Measurements from ENCODE around the gene PIM1.
"Not testable (repeated sequence)": the region's sequence is repeated elsewhere in the genome, so short reads cannot be mapped to it uniquely, and the experiment has no call there.

The PIM1 gene

DNA sequence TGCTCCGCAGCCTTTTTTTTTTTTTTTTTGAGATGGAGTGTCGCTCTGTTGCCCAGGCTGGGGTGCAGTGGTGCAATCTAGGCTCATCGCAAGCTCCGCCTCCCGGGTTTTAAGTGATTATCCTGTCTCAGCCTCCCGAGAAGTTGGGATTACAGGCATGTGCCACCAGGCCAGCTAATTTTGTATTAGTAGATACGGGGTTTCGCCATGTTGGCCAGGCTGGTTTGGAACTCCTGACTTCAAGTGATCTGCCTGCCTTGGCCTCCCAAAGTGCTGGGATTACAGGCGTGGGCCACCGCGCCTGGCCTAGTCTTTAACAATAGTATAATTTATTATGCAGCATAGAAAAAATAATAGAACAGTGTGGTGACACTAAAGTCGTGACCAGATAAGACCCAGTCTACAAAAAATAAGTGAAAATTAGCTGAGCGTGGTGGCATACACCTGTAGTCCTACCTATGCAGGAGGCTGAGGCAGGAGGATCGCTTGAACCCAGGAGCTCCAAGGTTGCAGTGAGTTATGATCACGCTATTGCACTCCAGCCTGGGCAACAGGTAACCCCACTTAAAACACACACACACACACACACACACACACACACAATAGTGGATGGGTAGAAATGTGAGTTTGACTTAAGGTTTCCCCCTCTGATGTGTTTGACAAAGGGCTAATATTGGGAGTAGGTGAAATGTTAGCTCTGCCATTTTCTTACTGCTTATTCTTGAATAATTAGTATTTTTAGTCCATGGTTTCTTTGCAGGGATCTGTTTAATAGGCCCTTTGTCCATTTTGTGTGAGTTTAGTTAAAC, 6.5 kb downstream of the PIM1 start:
- DNase-seq: no peak
- Mint-ChIP-seq H3K4me3 (no peak overlapping the region), H3K36me3 (ENCODE audit: low read depth) (peaks cover 26% of the 10 kb centered on the region), H3K4me1 (peaks cover 21% of the 10 kb centered on the region), H3K27me3 (ENCODE audit: low read depth, poor library complexity) (peaks cover 7% of the 10 kb centered on the region), H3K27ac (no peak overlapping the region), H3K9me3 (no peaks in the 10 kb centered on the region)
- TF ChIP-seq, protein P1, sequence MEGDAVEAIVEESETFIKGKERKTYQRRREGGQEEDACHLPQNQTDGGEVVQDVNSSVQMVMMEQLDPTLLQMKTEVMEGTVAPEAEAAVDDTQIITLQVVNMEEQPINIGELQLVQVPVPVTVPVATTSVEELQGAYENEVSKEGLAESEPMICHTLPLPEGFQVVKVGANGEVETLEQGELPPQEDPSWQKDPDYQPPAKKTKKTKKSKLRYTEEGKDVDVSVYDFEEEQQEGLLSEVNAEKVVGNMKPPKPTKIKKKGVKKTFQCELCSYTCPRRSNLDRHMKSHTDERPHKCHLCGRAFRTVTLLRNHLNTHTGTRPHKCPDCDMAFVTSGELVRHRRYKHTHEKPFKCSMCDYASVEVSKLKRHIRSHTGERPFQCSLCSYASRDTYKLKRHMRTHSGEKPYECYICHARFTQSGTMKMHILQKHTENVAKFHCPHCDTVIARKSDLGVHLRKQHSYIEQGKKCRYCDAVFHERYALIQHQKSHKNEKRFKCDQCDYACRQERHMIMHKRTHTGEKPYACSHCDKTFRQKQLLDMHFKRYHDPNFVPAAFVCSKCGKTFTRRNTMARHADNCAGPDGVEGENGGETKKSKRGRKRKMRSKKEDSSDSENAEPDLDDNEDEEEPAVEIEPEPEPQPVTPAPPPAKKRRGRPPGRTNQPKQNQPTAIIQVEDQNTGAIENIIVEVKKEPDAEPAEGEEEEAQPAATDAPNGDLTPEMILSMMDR (IDR thresholded peaks at IDR 0.05): no peak

DNA sequence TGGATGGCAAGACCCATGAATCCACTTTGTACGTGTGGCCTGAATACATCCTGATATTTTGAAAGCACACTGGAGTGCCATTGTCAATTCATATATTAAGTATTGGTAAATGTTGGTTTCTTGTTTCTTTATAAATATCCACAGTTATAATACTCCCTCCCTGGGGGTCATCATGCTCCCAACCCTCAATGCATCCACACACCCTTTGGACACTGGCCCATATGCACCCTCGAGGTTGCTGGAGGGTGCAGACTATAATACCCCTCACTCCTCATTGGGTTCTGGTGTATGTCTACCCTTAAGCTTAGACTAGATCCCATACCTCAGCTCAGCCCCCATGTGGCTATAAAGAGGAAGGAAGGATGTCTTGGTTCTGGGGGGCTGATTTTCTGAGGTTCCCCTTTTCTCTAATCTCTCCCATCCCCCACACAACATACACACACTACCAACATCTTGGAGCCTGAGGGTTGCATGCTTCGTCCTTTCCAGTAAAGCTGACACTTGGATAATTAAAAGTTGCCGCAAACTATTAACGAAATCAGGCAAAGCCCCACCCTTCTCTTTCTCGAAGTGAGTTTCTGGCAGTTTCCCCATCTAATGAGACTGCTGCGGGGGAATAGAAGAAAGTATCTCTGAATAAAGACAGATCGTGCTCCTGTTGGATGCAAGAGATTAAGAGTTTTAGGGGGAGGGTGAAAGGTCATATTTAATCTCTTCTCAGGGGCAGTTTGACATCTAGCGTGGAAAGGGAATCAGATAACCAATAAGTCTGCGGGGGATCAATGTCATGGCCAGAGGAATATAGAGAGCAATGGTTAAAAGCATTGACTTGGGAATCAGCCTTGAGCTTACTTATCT, 7.4 kb downstream of the PIM1 start:
- Mint-ChIP-seq H3K27ac (no peak overlapping the region), H3K9me3 (no peaks in the 10 kb centered on the region), H3K27me3 (ENCODE audit: low read depth, poor library complexity) (peaks cover 7% of the 10 kb centered on the region), H3K4me3 (no peak overlapping the region), H3K36me3 (ENCODE audit: low read depth) (peaks cover 26% of the 10 kb centered on the region), H3K4me1 (peaks cover 13% of the 10 kb centered on the region)
- DNase-seq: no peak
- TF ChIP-seq, protein P1 (IDR thresholded peaks at IDR 0.05): no peak

- TF ChIP-seq, protein P1 (IDR thresholded peaks at IDR 0.05): no peak
- Mint-ChIP-seq H3K9me3 (no peaks in the 10 kb centered on the region), H3K4me3 (no peak overlapping the region), H3K27me3 (ENCODE audit: low read depth, poor library complexity) (peaks cover 7% of the 10 kb centered on the region), H3K36me3 (ENCODE audit: low read depth) (peaks cover 24% of the 10 kb centered on the region), H3K27ac (no peak overlapping the region), H3K4me1 (peaks cover 6% of the 10 kb centered on the region)
- no peak for DNase-seq
Observed at GRCh38 chr6:37177935-37178517, 8.1 kb downstream of the PIM1 start.

GRCh38 chr6:37180075-37180474, 10.1 kb downstream of the PIM1 start:
- no peak for DNase-seq
- H3K27ac Mint-ChIP-seq: no peak overlapping the region
- peaks cover 7% of the 10 kb centered on the region for H3K27me3 Mint-ChIP-seq (ENCODE audit: low read depth, poor library complexity)
- H3K36me3 Mint-ChIP-seq (ENCODE audit: low read depth): peaks cover 4% of the 10 kb centered on the region
- no peak overlapping the region for H3K4me3 Mint-ChIP-seq
- TF ChIP-seq, protein P1 (IDR thresholded peaks at IDR 0.05): no peak
- no peaks in the 10 kb centered on the region for H3K9me3 Mint-ChIP-seq
- H3K4me1 Mint-ChIP-seq: no peaks in the 10 kb centered on the region

GRCh38 chr6:37180610-37181009, 10.7 kb downstream of the PIM1 start:
- H3K36me3 Mint-ChIP-seq (ENCODE audit: low read depth); H3K9me3 Mint-ChIP-seq; DNase-seq; H3K27me3 Mint-ChIP-seq (ENCODE audit: low read depth, poor library complexity); H3K4me3 Mint-ChIP-seq; H3K4me1 Mint-ChIP-seq; H3K27ac Mint-ChIP-seq: not testable (repeated sequence)

Data from nephron progenitor cell (in vitro differentiated cells).